HCT116 (cell line): ENCODE measurements around the gene CNR2.

Experiments used
- EZH2 ChIP-seq: fragments of 200-600 bp; sonication (generic); IDR thresholded peaks from 2 replicates; pipeline ENCODE4 v1.6.1; 2017; ENCODE audit warnings: antibody characterized with exemption, mixed run types
- EZH2phosphoT487 ChIP-seq: fragments of 200-600 bp; IDR thresholded peaks from 2 replicates; pipeline ENCODE4 v1.6.1; 2018; ENCODE audit warnings: antibody characterized with exemption, borderline replicate concordance
- FOSL1 ChIP-seq: IDR thresholded peaks from 2 replicates; pipeline ENCODE4 v1.6.1; 2012; ENCODE audit warnings: low read depth
- JUND ChIP-seq: IDR thresholded peaks from 2 replicates; pipeline ENCODE4 v1.6.1; 2012
- POLR2A ChIP-seq: IDR thresholded peaks from 2 replicates; pipeline ENCODE4 v1.7.0; 2011; ENCODE audit warnings: borderline replicate concordance; ENCODE audit not compliant: insufficient read depth, insufficient read length; ENCODE audit errors: extremely low read depth
- POLR2AphosphoS5 ChIP-seq: IDR thresholded peaks from 2 replicates; pipeline ENCODE4 v1.6.1; 2011; ENCODE audit warnings: mild to moderate bottlenecking, low read depth, low read length, moderate library complexity
- RAD21 ChIP-seq: IDR thresholded peaks from 2 replicates; pipeline ENCODE4 v1.6.1; 2012; ENCODE audit warnings: low read depth, mild to moderate bottlenecking
- YY1 ChIP-seq: IDR thresholded peaks from 2 replicates; pipeline ENCODE4 v1.6.1; 2011; ENCODE audit warnings: low read length, low read depth, moderate library complexity, mild to moderate bottlenecking; ENCODE audit not compliant: insufficient replicate concordance; ENCODE audit errors: extremely low read depth
- ZFX ChIP-seq: fragments of 450-650 bp; IDR thresholded peaks from 2 replicates; pipeline ENCODE4 v1.6.1; 2017
- TF ChIP-seq, protein P1 (sequence below), 3 experiments: fragments of 200-600 bp in 1 of 3; sonication (generic) in 1 of 3; IDR thresholded peaks in 2 of 3; conservative IDR thresholded peaks in 1 of 3; 2 replicates each; pipeline ENCODE4 v1.5.1; 2012 to 2017; ENCODE audit warnings: low read depth in 2 of 3, low read length in 2 of 3, antibody characterized with exemption in 1 of 3, borderline replicate concordance in 1 of 3, control low read depth in 1 of 3, mild to moderate bottlenecking in 1 of 3, mixed read lengths in 1 of 3, mixed run types in 1 of 3, moderate library complexity in 1 of 3; ENCODE audit not compliant: insufficient read depth in 1 of 3
- TF ChIP-seq, protein P2 (sequence below): IDR thresholded peaks from 2 replicates; pipeline ENCODE4 v1.6.1; 2012

DNA sequence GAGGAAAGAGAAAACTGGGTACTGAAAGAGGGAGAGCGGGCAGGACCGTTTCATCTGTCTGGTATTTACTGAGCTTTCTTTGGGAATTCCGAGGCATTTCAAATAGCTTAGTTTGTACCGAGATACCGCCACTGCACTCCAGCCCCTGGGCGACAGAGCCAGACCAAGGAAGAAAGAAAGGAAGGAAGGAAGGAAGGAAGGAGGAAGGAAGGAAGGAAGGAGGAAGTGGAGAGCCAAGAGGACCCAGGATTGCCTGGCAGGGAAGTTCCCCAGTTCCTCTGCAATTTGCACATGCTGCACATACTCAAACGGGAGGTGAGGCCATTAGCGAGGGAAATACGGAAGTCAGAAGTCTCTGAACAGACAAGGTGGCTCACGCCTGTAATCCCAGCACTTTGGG is 44.1 kb downstream of the CNR2 start:
- TF ChIP-seq, protein P1, sequence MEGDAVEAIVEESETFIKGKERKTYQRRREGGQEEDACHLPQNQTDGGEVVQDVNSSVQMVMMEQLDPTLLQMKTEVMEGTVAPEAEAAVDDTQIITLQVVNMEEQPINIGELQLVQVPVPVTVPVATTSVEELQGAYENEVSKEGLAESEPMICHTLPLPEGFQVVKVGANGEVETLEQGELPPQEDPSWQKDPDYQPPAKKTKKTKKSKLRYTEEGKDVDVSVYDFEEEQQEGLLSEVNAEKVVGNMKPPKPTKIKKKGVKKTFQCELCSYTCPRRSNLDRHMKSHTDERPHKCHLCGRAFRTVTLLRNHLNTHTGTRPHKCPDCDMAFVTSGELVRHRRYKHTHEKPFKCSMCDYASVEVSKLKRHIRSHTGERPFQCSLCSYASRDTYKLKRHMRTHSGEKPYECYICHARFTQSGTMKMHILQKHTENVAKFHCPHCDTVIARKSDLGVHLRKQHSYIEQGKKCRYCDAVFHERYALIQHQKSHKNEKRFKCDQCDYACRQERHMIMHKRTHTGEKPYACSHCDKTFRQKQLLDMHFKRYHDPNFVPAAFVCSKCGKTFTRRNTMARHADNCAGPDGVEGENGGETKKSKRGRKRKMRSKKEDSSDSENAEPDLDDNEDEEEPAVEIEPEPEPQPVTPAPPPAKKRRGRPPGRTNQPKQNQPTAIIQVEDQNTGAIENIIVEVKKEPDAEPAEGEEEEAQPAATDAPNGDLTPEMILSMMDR (IDR thresholded peaks at IDR 0.05 in 2 of 3, conservative IDR thresholded peaks at IDR 0.05 in 1 of 3; ENCODE audit: borderline replicate concordance in 1 of 3, insufficient read depth in 1 of 3, low read depth in 2 of 3, low read length in 2 of 3): no peak
- TF ChIP-seq FOSL1 (no peak), POLR2AphosphoS5 (no peak), EZH2 (no peak), EZH2phosphoT487 (no peak), POLR2A (no peak), RAD21 (no peak), JUND (no peak), YY1 (no peak), ZFX (no peak)
- TF ChIP-seq, protein P2, sequence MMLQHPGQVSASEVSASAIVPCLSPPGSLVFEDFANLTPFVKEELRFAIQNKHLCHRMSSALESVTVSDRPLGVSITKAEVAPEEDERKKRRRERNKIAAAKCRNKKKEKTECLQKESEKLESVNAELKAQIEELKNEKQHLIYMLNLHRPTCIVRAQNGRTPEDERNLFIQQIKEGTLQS: no peak
